MCF 10A (cell line): ENCODE data around the gene TMEM88. TPM values are rescaled to one million over a fixed set of nuclear protein-coding genes. Genes with fewer than 3 reads are reported as not detected.

ENCODE experiments used
- BruUV-seq: library from RNA; stranded (reverse); fragments of 400-500 nt; replicated peaks from 2 replicates; lab custom pipeline; 2021; lab: Mats Ljungman, UMichigan
- CTCF ChIA-PET: fragments of 300-600 bp; sonication (Branson Sonifier 250); formaldehyde crosslinking; extraction: SDS; loops from one replicate; lab custom pipeline; 2021; ENCODE audit warnings: antibody characterized with exemption, inconsistent platforms; lab: Yijun Ruan, JAX
- POLR2A ChIA-PET: fragments of 300-600, 350-650 bp; sonication (Branson Sonifier 250); formaldehyde crosslinking; extraction: SDS; loops from one replicate; lab custom pipeline; 2020; ENCODE audit warnings: antibody characterized with exemption, inconsistent platforms; lab: Yijun Ruan, JAX
- DNase-seq: peaks from one replicate; pipeline ENCODE4 v3.0.0-alpha.2; 2018; ENCODE audit not compliant: unreplicated experiment
- H3K27ac Mint-ChIP-seq: one replicate; pipeline ENCODE4 v1.8.0; 2022; ENCODE audit warnings: mild to moderate bottlenecking, low read depth, mixed read lengths; ENCODE audit not compliant: unreplicated experiment
- H3K27me3 Mint-ChIP-seq: one replicate; pipeline ENCODE4 v1.8.0; 2022; ENCODE audit warnings: mixed read lengths; ENCODE audit not compliant: insufficient read depth, unreplicated experiment
- H3K36me3 Mint-ChIP-seq: one replicate; pipeline ENCODE4 v1.8.0; 2022; ENCODE audit warnings: mild to moderate bottlenecking, moderate library complexity, mixed read lengths; ENCODE audit not compliant: insufficient read depth, unreplicated experiment
- H3K4me1 Mint-ChIP-seq: one replicate; pipeline ENCODE4 v1.8.0; 2022; ENCODE audit warnings: mixed read lengths; ENCODE audit not compliant: insufficient read depth, unreplicated experiment
- H3K4me3 Mint-ChIP-seq: one replicate; pipeline ENCODE4 v1.8.0; 2022; ENCODE audit warnings: mild to moderate bottlenecking, moderate library complexity, mixed read lengths; ENCODE audit not compliant: unreplicated experiment
- H3K9me3 Mint-ChIP-seq: one replicate; pipeline ENCODE4 v1.8.0; 2022; ENCODE audit warnings: mixed read lengths; ENCODE audit not compliant: unreplicated experiment
- intact Hi-C: fragments of 100-400 bp; cut with micrococcal nuclease; formaldehyde crosslinking; loops from 2 replicates; pipeline ENCODE4 v1.14.1; 2022
- total RNA-seq: library from RNA; stranded (reverse); gene quantifications from 2 replicates; pipeline ENCODE4 v1.2.3, GENCODE V29; 2022
- TF ChIP-seq, protein P1 (sequence below): fragments of 200-600 bp; IDR thresholded peaks from one replicate; pipeline ENCODE4 v1.8.0; 2022; ENCODE audit warnings: antibody characterized with exemption, mild to moderate bottlenecking; ENCODE audit not compliant: unreplicated experiment

TMEM88 gene
- total RNA-seq, 1 experiment from 2014 or later, result 4.4 TPM

DNA sequence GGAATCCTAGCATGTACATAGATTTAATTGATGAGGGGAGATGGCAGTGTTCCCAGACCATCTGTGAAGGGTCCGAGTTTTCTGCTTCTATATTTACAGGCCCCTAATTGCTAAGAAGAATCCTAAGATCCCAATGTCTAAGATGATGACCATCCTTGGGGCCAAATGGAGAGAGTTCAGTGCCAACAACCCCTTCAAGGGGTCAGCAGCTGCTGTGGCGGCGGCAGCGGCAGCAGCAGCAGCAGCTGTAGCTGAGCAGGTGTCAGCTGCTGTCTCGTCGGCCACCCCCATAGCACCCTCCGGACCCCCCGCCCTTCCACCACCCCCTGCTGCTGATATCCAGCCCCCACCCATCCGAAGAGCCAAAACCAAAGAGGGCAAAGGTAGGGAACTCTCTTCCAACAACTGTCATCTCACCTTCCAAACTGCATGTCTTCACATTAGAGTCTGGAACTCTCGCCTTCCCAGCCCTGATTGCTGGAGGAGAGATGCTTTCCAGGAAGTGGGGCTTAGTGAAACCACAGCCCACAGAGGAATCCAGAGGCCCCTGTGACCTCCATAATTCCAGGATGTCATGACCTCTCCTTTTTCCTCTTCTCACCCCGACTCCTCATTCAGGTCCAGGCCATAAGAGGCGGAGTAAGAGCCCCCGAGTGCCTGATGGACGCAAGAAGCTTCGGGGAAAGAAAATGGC is 38.5 kb downstream of the TMEM88 start:
- Mint-ChIP-seq H3K36me3 (peaks cover 85% of the 10 kb centered on the region), H3K4me3 (no peak overlapping the region), H3K9me3 (no peaks in the 10 kb centered on the region), H3K4me1 (peaks cover 4% of the 10 kb centered on the region), H3K27me3 (no peaks in the 10 kb centered on the region), H3K27ac (no peak overlapping the region)
- intact Hi-C loops, result no loop called here
- TF ChIP-seq, protein P1, sequence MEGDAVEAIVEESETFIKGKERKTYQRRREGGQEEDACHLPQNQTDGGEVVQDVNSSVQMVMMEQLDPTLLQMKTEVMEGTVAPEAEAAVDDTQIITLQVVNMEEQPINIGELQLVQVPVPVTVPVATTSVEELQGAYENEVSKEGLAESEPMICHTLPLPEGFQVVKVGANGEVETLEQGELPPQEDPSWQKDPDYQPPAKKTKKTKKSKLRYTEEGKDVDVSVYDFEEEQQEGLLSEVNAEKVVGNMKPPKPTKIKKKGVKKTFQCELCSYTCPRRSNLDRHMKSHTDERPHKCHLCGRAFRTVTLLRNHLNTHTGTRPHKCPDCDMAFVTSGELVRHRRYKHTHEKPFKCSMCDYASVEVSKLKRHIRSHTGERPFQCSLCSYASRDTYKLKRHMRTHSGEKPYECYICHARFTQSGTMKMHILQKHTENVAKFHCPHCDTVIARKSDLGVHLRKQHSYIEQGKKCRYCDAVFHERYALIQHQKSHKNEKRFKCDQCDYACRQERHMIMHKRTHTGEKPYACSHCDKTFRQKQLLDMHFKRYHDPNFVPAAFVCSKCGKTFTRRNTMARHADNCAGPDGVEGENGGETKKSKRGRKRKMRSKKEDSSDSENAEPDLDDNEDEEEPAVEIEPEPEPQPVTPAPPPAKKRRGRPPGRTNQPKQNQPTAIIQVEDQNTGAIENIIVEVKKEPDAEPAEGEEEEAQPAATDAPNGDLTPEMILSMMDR, result no peak
- no peak for DNase-seq
- BruUV-seq, result no TSS peak
- ChIA-PET POLR2A (no interaction called here), CTCF (interaction anchor here (1.5 kb wide), 1 partner anchor 20 kb away, joined by 3 read pairs; no protein-coding TSS in a partner anchor)

DNA sequence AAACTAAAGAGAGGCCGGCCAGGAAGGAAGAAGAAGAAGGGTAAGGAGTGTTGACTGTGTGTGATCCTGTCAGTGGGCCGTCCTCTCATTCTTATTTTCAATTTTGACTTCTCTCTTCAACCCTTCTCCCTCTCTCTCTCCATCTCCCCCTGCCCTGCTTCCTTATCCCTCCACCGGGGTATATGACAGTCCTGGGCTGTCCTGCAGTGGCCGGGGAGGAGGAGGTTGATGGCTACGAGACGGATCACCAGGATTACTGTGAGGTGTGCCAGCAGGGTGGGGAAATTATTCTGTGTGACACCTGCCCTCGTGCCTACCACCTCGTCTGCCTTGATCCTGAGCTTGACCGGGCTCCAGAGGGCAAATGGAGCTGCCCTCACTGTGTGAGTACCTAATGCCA is 39.4 kb downstream of the TMEM88 start:
- H3K27ac Mint-ChIP-seq, result peak overlapping the region; percentile 49
- DNase-seq, result no peak
- H3K9me3 Mint-ChIP-seq, result no peaks in the 10 kb centered on the region
- ChIA-PET POLR2A (no interaction called here), CTCF (no interaction called here)
- TF ChIP-seq, protein P1, result no peak
- BruUV-seq, result no TSS peak
- intact Hi-C loops, result no loop called here
- no peak overlapping the region for H3K4me3 Mint-ChIP-seq
- H3K4me1 Mint-ChIP-seq, result peaks cover 4% of the 10 kb centered on the region
- H3K36me3 Mint-ChIP-seq, result peaks cover 90% of the 10 kb centered on the region
- no peaks in the 10 kb centered on the region for H3K27me3 Mint-ChIP-seq

DNA sequence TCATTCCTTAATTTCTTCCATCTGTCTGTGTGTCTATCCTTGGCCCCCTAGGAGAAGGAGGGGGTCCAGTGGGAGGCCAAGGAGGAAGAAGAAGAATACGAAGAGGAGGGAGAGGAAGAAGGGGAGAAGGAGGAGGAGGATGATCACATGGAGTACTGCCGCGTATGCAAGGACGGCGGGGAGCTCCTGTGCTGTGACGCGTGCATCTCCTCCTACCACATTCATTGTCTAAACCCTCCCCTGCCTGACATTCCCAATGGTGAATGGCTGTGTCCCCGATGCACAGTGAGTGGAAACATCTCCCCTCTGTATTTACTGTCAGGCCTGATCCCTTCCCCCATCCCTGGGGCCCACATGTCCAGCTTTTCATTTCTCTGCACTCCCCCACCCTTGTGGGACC is 40.0 kb downstream of the TMEM88 start:
- POLR2A ChIA-PET, result no interaction called here
- Mint-ChIP-seq H3K27me3 (no peaks in the 10 kb centered on the region), H3K4me1 (peaks cover 4% of the 10 kb centered on the region), H3K27ac (no peak overlapping the region), H3K4me3 (no peak overlapping the region), H3K9me3 (no peaks in the 10 kb centered on the region), H3K36me3 (peaks cover 90% of the 10 kb centered on the region)
- intact Hi-C loops, result no loop called here
- CTCF ChIA-PET, result interaction anchor here (0.5 to 0.6 kb wide), 2 partner anchors 41 to 1078 kb away, joined by 4 to 6 read pairs; no protein-coding TSS in a partner anchor
- BruUV-seq, result TSS peak; percentile 32
- no peak for DNase-seq
- TF ChIP-seq, protein P1, result no peak

DNA sequence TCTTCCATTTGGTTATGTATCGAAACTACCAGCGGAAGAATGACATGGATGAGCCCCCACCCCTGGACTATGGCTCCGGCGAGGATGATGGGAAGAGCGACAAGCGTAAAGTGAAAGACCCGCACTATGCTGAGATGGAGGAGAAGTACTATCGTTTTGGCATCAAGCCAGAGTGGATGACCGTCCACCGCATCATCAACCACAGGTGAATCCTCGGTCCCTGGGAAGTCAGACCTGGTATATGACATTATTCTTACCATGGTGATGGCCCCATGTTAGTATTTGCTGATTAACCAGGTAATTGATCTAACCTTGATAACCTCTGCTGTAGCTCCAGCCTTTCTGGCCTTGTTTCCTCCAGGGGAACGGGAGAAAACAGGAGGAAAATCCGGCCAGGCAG is 42.2 kb downstream of the TMEM88 start:
- Mint-ChIP-seq H3K4me3 (no peak overlapping the region), H3K36me3 (peaks cover 90% of the 10 kb centered on the region), H3K27me3 (no peaks in the 10 kb centered on the region), H3K9me3 (no peaks in the 10 kb centered on the region), H3K4me1 (peaks cover 4% of the 10 kb centered on the region), H3K27ac (no peak overlapping the region)
- ChIA-PET POLR2A (interaction anchor here (0.6 to 1.2 kb wide), 2 partner anchors 9 to 145 kb away, joined by 3 read pairs; no protein-coding TSS in a partner anchor), CTCF (interaction anchor here (0.6 to 2.8 kb wide), 17 partner anchors 8 to 408 kb away, joined by 3 to 60 read pairs (median 4); partner anchors contain the start of gene CHD3)
- no peak for DNase-seq
- intact Hi-C loops, result loop anchor here (1.0 kb wide), 1 partner anchor 35 kb away; no protein-coding TSS in a partner anchor
- BruUV-seq, result no TSS peak
- TF ChIP-seq, protein P1, result no peak
